HepG2 (cell line): ENCODE measurements around the gene NOP9. TPM values are rescaled to one million over a fixed set of nuclear protein-coding genes. Genes with fewer than 3 reads are reported as not detected.

Source experiments
- BORCS8-MEF2B ChIP-seq: sonication (generic); formaldehyde crosslinking; IDR thresholded peaks from 2 replicates; pipeline ENCODE4 v1.8.0; 2022; ENCODE audit warnings: mild to moderate bottlenecking, missing genetic modification reagents
- DR1 ChIP-seq: sonication (generic); formaldehyde crosslinking; IDR thresholded peaks from 2 replicates; pipeline ENCODE4 v1.8.0; 2021; ENCODE audit warnings: mild to moderate bottlenecking, missing genetic modification reagents, inconsistent platforms
- FOSL1 ChIP-seq: sonication (generic); formaldehyde crosslinking; IDR thresholded peaks from 2 replicates; pipeline ENCODE4 v1.9.0; 2021; ENCODE audit warnings: missing genetic modification reagents, borderline replicate concordance
- GZF1 ChIP-seq: sonication (generic); formaldehyde crosslinking; IDR thresholded peaks from 2 replicates; pipeline ENCODE4 v1.5.1; 2020; ENCODE audit warnings: mild to moderate bottlenecking, missing genetic modification reagents
- HHEX ChIP-seq: IDR thresholded peaks from 2 replicates; pipeline ENCODE4 v1.6.1; 2016; ENCODE audit warnings: control low read depth
- MAF1 ChIP-seq: sonication (generic); formaldehyde crosslinking; IDR thresholded peaks from 2 replicates; pipeline ENCODE4 v1.5.0; 2020; ENCODE audit warnings: missing genetic modification reagents, borderline replicate concordance
- NR1H2 ChIP-seq: sonication (generic); formaldehyde crosslinking; IDR thresholded peaks from 2 replicates; pipeline ENCODE4 v1.8.1; 2022; ENCODE audit warnings: low read depth, missing genetic modification reagents, borderline replicate concordance
- NR3C1 ChIP-seq: sonication (generic); formaldehyde crosslinking; IDR thresholded peaks from 2 replicates; pipeline ENCODE4 v1.4.0; 2020; ENCODE audit warnings: missing genetic modification reagents
- POLR2AphosphoS5 ChIP-seq: IDR thresholded peaks from 2 replicates; pipeline ENCODE4 v1.6.1; 2012; ENCODE audit warnings: low read depth, low read length
- SMAD3 ChIP-seq: sonication (generic); formaldehyde crosslinking; IDR thresholded peaks from 2 replicates; pipeline ENCODE4 v1.4.0; 2020; ENCODE audit warnings: missing genetic modification reagents
- ZBTB8A ChIP-seq: sonication (generic); formaldehyde crosslinking; IDR thresholded peaks from 2 replicates; pipeline ENCODE4 v1.4.0; 2020; ENCODE audit warnings: mild to moderate bottlenecking, low read depth, missing genetic modification reagents, borderline replicate concordance
- ZMYM3 ChIP-seq: sonication (generic); formaldehyde crosslinking; IDR thresholded peaks from 2 replicates; pipeline ENCODE4 v1.5.1; 2020; ENCODE audit warnings: mild to moderate bottlenecking, missing genetic modification reagents
- ZNF234 ChIP-seq: sonication (generic); formaldehyde crosslinking; conservative IDR thresholded peaks from 2 replicates; pipeline ENCODE4 v1.5.1; 2020; ENCODE audit warnings: mild to moderate bottlenecking, missing genetic modification reagents
- ZNF432 ChIP-seq: sonication (generic); formaldehyde crosslinking; IDR thresholded peaks from 2 replicates; pipeline ENCODE4 v1.5.0; 2020; ENCODE audit warnings: missing genetic modification reagents, mild to moderate bottlenecking, borderline replicate concordance
- ZNF788 ChIP-seq: sonication (generic); formaldehyde crosslinking; IDR thresholded peaks from 2 replicates; pipeline ENCODE4 v1.5.0; 2020; ENCODE audit warnings: mild to moderate bottlenecking, missing genetic modification reagents, borderline replicate concordance
- ZNF83 ChIP-seq: sonication (generic); formaldehyde crosslinking; IDR thresholded peaks from 2 replicates; pipeline ENCODE4 v1.4.0; 2020; ENCODE audit warnings: missing genetic modification reagents, mild to moderate bottlenecking, borderline replicate concordance
- ZNF841 ChIP-seq: sonication (generic); formaldehyde crosslinking; IDR thresholded peaks from 2 replicates; pipeline ENCODE4 v1.8.1; 2023; ENCODE audit warnings: missing genetic modification reagents, borderline replicate concordance
- ZNF891 ChIP-seq: sonication (generic); formaldehyde crosslinking; IDR thresholded peaks from 2 replicates; pipeline ENCODE4 v1.5.0; 2020; ENCODE audit warnings: mild to moderate bottlenecking, missing genetic modification reagents
- polyA plus RNA-seq, 8 experiments: library from polyadenylated mRNA; depleted of rRNA in 3 of 8; stranded (reverse) in 7 of 8; unstranded in 1 of 8; fragments of >200 nt; fragmentation: Illumina TruSeq in 4 of 8; extraction: Trizol in 4 of 8; gene quantifications; 2 replicates each; pipeline versions ENCODE4 v1.2.1 to v1.2.3, GENCODE V29; 2011 to 2016; ENCODE audit warnings: low read depth in 4 of 8, missing spikeins in 1 of 8, mixed read lengths in 1 of 8; ENCODE audit not compliant: insufficient read depth in 1 of 8
- total RNA-seq, 5 experiments: library from RNA; depleted of rRNA; stranded (reverse); fragments of >200 nt; fragmentation: Illumina TruSeq; extraction: Trizol; gene quantifications; 2 replicates each; pipeline ENCODE4 v1.2.3, GENCODE V29; 2016; ENCODE audit warnings: low read depth in 1 of 5
- TF ChIP-seq, protein P1 (sequence below): sonication (generic); formaldehyde crosslinking; IDR thresholded peaks from 2 replicates; pipeline ENCODE4 v1.8.1; 2023; ENCODE audit warnings: mild to moderate bottlenecking, missing genetic modification reagents, borderline replicate concordance
- TF ChIP-seq, protein P2 (sequence below): sonication (generic); formaldehyde crosslinking; IDR thresholded peaks from 2 replicates; pipeline ENCODE4 v1.9.0; 2021; ENCODE audit warnings: missing genetic modification reagents, mild to moderate bottlenecking, borderline replicate concordance
- TF ChIP-seq, protein P3 (sequence below): sonication (generic); formaldehyde crosslinking; IDR thresholded peaks from 2 replicates; pipeline ENCODE4 v1.5.1; 2020; ENCODE audit warnings: mild to moderate bottlenecking, missing genetic modification reagents, borderline replicate concordance
- TF ChIP-seq, protein P4 (sequence below): sonication (generic); formaldehyde crosslinking; IDR thresholded peaks from 2 replicates; pipeline ENCODE4 v1.8.1; 2023; ENCODE audit warnings: missing genetic modification reagents, mild to moderate bottlenecking, borderline replicate concordance
- TF ChIP-seq, protein P5 (sequence below): sonication (generic); formaldehyde crosslinking; IDR thresholded peaks from 2 replicates; pipeline ENCODE4; 2020; ENCODE audit warnings: missing genetic modification reagents, mild to moderate bottlenecking, borderline replicate concordance

The NOP9 gene
- total and polyA plus RNA-seq, 2 of the 13 experiments (the other 11 are each of a cell fraction or from before 2014, with no cell fraction given): 24.5 to 61.6 TPM

DNA sequence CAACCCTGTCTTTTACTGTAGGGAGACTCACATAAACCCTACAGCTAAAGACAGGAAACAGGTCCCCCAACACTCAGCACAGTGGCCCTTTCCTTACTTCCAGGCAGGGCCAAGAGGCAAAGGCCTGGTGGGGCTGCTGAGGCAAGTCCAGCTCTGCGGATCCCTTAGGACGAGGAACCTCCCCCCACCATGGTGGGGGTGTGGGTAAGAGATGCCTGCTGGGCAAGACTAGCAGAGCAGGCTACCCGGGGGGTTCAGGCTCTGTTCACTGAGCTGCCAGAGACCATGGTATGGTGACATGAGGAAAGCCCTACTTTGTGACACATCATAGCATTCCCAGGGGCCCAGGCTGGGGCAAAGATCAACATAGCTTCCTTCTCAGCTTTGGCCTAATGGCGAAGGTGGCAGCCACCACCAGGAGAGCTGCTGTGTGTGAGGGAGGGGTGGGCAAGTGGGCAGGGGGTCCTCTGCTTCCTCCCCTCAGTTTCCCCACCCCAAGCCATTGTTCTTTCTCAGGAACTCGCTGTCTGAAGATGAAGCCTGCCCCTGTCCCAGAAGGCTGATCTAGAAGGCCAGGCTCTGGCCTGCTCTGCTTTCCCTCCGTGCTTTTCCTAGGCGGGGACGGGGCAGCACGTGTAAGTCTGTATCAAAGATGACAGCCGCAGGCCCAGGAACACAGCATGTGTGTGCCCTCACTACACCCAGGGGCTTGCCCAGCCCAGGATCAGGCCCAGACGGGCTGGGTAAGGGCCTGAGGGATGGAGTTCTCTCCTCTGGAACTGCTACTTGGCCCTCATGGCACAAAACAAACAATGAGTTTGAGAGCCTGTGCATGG lies 47.1 kb upstream of the NOP9 start (continued):
- peak; percentile 59; the same call in 1 of the 2 replicates for TF ChIP-seq BORCS8-MEF2B (CRISPR knock-in tag)
- TF ChIP-seq GZF1 (CRISPR knock-in tag): no peak
- TF ChIP-seq ZNF788 (CRISPR knock-in tag): no peak
- no peak for TF ChIP-seq ZNF432 (CRISPR knock-in tag)
- TF ChIP-seq, protein P1, sequence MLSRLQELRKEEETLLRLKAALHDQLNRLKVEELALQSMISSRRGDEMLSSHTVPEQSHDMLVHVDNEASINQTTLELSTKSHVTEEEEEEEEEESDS (CRISPR knock-in tag): no peak
- TF ChIP-seq, protein P2, sequence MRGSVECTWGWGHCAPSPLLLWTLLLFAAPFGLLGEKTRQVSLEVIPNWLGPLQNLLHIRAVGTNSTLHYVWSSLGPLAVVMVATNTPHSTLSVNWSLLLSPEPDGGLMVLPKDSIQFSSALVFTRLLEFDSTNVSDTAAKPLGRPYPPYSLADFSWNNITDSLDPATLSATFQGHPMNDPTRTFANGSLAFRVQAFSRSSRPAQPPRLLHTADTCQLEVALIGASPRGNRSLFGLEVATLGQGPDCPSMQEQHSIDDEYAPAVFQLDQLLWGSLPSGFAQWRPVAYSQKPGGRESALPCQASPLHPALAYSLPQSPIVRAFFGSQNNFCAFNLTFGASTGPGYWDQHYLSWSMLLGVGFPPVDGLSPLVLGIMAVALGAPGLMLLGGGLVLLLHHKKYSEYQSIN (CRISPR knock-in tag): no peak
- TF ChIP-seq HHEX: peak; percentile 76
- TF ChIP-seq, protein P3, sequence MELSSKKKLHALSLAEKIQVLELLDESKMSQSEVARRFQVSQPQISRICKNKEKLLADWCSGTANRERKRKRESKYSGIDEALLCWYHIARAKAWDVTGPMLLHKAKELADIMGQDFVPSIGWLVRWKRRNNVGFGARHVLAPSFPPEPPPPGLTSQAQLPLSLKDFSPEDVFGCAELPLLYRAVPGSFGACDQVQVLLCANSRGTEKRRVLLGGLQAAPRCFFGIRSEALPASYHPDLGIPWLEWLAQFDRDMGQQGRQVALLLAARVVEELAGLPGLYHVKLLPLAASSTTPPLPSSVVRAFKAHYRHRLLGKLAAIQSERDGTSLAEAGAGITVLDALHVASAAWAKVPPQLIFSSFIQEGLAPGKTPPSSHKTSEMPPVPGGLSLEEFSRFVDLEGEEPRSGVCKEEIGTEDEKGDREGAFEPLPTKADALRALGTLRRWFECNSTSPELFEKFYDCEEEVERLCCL (CRISPR knock-in tag): 0 out of 2 replicates have a peak, but pooled peaks have one; percentile 68
- TF ChIP-seq NR1H2: no peak
- no peak for TF ChIP-seq POLR2AphosphoS5
- no peak for TF ChIP-seq FOSL1 (CRISPR knock-in tag)
- TF ChIP-seq ZNF841 (CRISPR knock-in tag): no peak
- peak; percentile 65; the same call in 1 of the 2 replicates for TF ChIP-seq SMAD3
- no peak for TF ChIP-seq ZBTB8A
- TF ChIP-seq ZMYM3: peak; percentile 63
- peak; percentile 97; the same call in 1 of the 2 replicates for TF ChIP-seq ZNF83 (CRISPR knock-in tag)
- peak; percentile 48; the same call in 1 of the 2 replicates for TF ChIP-seq MAF1 (CRISPR knock-in tag)
- no peak for TF ChIP-seq DR1 (CRISPR knock-in tag)
- no peak for TF ChIP-seq ZNF891
- TF ChIP-seq NR3C1 (CRISPR knock-in tag): no peak
- TF ChIP-seq ZNF234 (CRISPR knock-in tag): no peak
- TF ChIP-seq, protein P4, sequence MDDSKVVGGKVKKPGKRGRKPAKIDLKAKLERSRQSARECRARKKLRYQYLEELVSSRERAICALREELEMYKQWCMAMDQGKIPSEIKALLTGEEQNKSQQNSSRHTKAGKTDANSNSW (CRISPR knock-in tag): no peak
- TF ChIP-seq, protein P5, sequence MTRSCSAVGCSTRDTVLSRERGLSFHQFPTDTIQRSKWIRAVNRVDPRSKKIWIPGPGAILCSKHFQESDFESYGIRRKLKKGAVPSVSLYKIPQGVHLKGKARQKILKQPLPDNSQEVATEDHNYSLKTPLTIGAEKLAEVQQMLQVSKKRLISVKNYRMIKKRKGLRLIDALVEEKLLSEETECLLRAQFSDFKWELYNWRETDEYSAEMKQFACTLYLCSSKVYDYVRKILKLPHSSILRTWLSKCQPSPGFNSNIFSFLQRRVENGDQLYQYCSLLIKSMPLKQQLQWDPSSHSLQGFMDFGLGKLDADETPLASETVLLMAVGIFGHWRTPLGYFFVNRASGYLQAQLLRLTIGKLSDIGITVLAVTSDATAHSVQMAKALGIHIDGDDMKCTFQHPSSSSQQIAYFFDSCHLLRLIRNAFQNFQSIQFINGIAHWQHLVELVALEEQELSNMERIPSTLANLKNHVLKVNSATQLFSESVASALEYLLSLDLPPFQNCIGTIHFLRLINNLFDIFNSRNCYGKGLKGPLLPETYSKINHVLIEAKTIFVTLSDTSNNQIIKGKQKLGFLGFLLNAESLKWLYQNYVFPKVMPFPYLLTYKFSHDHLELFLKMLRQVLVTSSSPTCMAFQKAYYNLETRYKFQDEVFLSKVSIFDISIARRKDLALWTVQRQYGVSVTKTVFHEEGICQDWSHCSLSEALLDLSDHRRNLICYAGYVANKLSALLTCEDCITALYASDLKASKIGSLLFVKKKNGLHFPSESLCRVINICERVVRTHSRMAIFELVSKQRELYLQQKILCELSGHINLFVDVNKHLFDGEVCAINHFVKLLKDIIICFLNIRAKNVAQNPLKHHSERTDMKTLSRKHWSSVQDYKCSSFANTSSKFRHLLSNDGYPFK (CRISPR knock-in tag): peak; percentile 86
